Gastroesophageal sphincter (tissue), 4 donors: ENCODE results near the gene CDC25C. TPM values are rescaled to one million over a fixed set of nuclear protein-coding genes. Genes with fewer than 3 reads are reported as not detected.

ENCODE experiments used
- ATAC-seq: fragments of 150-250 bp; one replicate; pipeline ENCODE4 v1.9.1; 2016; ENCODE audit warnings: mild to moderate bottlenecking, moderate library complexity
- H3K27ac ChIP-seq, 4 donors: fragments of 200-600 bp; sonication (generic) in 3 of 4; 1 replicate in 3 of 4; 2 replicates in 1 of 4; pipeline ENCODE4 v1.5.1; 2016 to 2019
- H3K27me3 ChIP-seq: fragments of 200-600 bp; sonication (generic); one replicate; pipeline ENCODE4 v1.5.1; 2019
- H3K36me3 ChIP-seq, 2 donors: fragments of 200-600 bp; sonication (generic); one replicate each; pipeline ENCODE4 v1.5.1; 2019; ENCODE audit warnings: control low read depth in 1 of 2
- H3K4me1 ChIP-seq, 3 donors: fragments of 200-600 bp; sonication (generic); 1 replicate in 2 of 3; 2 replicates in 1 of 3; pipeline ENCODE4 v1.5.1; 2016 to 2019; ENCODE audit warnings: control low read depth in 2 of 3
- H3K4me3 ChIP-seq, 2 donors: fragments of 200-600 bp; sonication (generic); one replicate each; pipeline ENCODE4 v1.5.1; 2019; ENCODE audit warnings: mild to moderate bottlenecking in 1 of 2, moderate library complexity in 1 of 2
- H3K9me3 ChIP-seq, 3 donors: fragments of 200-600 bp; sonication (generic); one replicate each; pipeline ENCODE4 v1.5.1; 2017 to 2019; ENCODE audit warnings: control low read depth in 2 of 3
- CTCF ChIP-seq, 4 experiments: fragments of 200-600 bp in 2 of 4; fragments of 450-650 bp in 2 of 4; sonication (generic) in 1 of 4; IDR thresholded peaks; one replicate each; pipeline ENCODE4 v1.5.1; 2017 to 2019; ENCODE audit warnings: antibody characterized with exemption in 4 of 4, mild to moderate bottlenecking in 2 of 4, moderate library complexity in 2 of 4
- EP300 ChIP-seq: sonication (generic); formaldehyde crosslinking; IDR thresholded peaks from one replicate; pipeline ENCODE4 v1.6.1; 2017; ENCODE audit warnings: antibody characterized with exemption, mild to moderate bottlenecking
- POLR2A ChIP-seq, 2 donors: fragments of 450-650 bp; IDR thresholded peaks; one replicate each; pipeline ENCODE4 v1.6.1; 2017; ENCODE audit warnings: antibody characterized with exemption in 2 of 2, mild to moderate bottlenecking in 2 of 2, moderate library complexity in 1 of 2
- POLR2AphosphoS5 ChIP-seq: sonication (generic); formaldehyde crosslinking; IDR thresholded peaks from one replicate; pipeline ENCODE4 v1.6.1; 2017; ENCODE audit warnings: antibody characterized with exemption
- WGBS, 2 donors: methylation state at CpG; one replicate each; pipeline ENCODE4 v1.1.5; 2018; ENCODE audit warnings: low coverage in 1 of 2; 5-methylcytosine and 5-hydroxymethylcytosine counted together
- total RNA-seq, 4 donors: library from RNA; depleted of rRNA; stranded (reverse); fragments of >200 nt; gene quantifications; one replicate each; pipeline ENCODE4 v1.1.0, GENCODE V29; 2016

Gene CDC25C
- total RNA-seq, 4 donors from 2014 or later: 0.45 TPM; not detected in 3

- TF ChIP-seq CTCF (IDR thresholded peaks at IDR 0.05) (no peak), POLR2A (IDR thresholded peaks at IDR 0.05) (no peak), EP300 (no peak), POLR2AphosphoS5 (no peak)
- H3K27ac ChIP-seq: no peak overlapping the region
- H3K9me3 ChIP-seq: no peaks in the 10 kb centered on the region
- no CpG with 5 or more reads among the region's 1 CpG for WGBS, 2 donors
- no peak for ATAC-seq
- H3K4me3 ChIP-seq: no peak overlapping the region
- H3K4me1 ChIP-seq: no peaks in the 10 kb centered on the region
- H3K36me3 ChIP-seq: no peaks in the 10 kb centered on the region
- no peaks in the 10 kb centered on the region for H3K27me3 ChIP-seq
Observed at GRCh38 chr5:138287246-138287645, 44.4 kb downstream of the CDC25C start.

- Histone ChIP-seq H3K9me3 (no peaks in the 10 kb centered on the region), H3K36me3 (no peaks in the 10 kb centered on the region), H3K27me3 (no peaks in the 10 kb centered on the region), H3K4me3 (no peak overlapping the region), H3K4me1 (no peaks in the 10 kb centered on the region), H3K27ac (no peak overlapping the region)
- 80 to 100% methylated on average over 2 to 3 of the region's 7 CpGs for WGBS, 2 donors
- no peak for TF ChIP-seq EP300
- peak in 3 of 4 experiments; percentile 44 to 64 (median 48) for TF ChIP-seq CTCF (IDR thresholded peaks at IDR 0.05)
- peak; percentile 31 for ATAC-seq
Observed at GRCh38 chr5:138282920-138283742, 48.5 kb downstream of the CDC25C start.

- Histone ChIP-seq H3K27ac (no peak overlapping the region), H3K4me1 (no peaks in the 10 kb centered on the region), H3K4me3 (no peak overlapping the region), H3K27me3 (peaks cover 5% of the 10 kb centered on the region), H3K36me3 (no peaks in the 10 kb centered on the region), H3K9me3 (no peaks in the 10 kb centered on the region)
- TF ChIP-seq EP300 (no peak), POLR2AphosphoS5 (no peak), CTCF (IDR thresholded peaks at IDR 0.05) (no peak), POLR2A (IDR thresholded peaks at IDR 0.05) (no peak)
- ATAC-seq: no peak
Observed at GRCh38 chr5:138280915-138281314, 50.7 kb downstream of the CDC25C start.

- peaks cover 0 to 12% (median 0%) of the 10 kb centered on the region in 3 donors for H3K4me1 ChIP-seq
- 56 to 59% methylated on average over 2 of the region's 2 CpGs for WGBS, 2 donors
- peaks cover 42% of the 10 kb centered on the region for H3K27me3 ChIP-seq
- no peak overlapping the region for H3K4me3 ChIP-seq
- no peaks in the 10 kb centered on the region for H3K36me3 ChIP-seq
- no peak overlapping the region for H3K27ac ChIP-seq
- H3K9me3 ChIP-seq: no peaks in the 10 kb centered on the region
- ATAC-seq: no peak
- TF ChIP-seq POLR2A (IDR thresholded peaks at IDR 0.05) (no peak), EP300 (no peak), POLR2AphosphoS5 (no peak), CTCF (IDR thresholded peaks at IDR 0.05) (no peak)
Observed at GRCh38 chr5:138276402-138277054, 55.1 kb downstream of the CDC25C start.

GRCh38 chr5:138275895-138276294, 55.7 kb downstream of the CDC25C start:
- Histone ChIP-seq H3K4me3 (no peak overlapping the region), H3K9me3 (no peaks in the 10 kb centered on the region), H3K36me3 (no peaks in the 10 kb centered on the region), H3K27ac (no peak overlapping the region), H3K27me3 (peaks cover 42% of the 10 kb centered on the region), H3K4me1 (peaks cover 0 to 12% (median 0%) of the 10 kb centered on the region in 3 donors)
- TF ChIP-seq EP300: no peak
- TF ChIP-seq CTCF (IDR thresholded peaks at IDR 0.05): no peak
- no peak for TF ChIP-seq POLR2AphosphoS5
- no peak for TF ChIP-seq POLR2A (IDR thresholded peaks at IDR 0.05)
- ATAC-seq: no peak
- WGBS, 2 donors: 42 to 57% methylated on average over 1 of the region's 1 CpG
